Measurements from ENCODE around the gene PIH1D1. TPM values are rescaled to one million over a fixed set of nuclear protein-coding genes. Genes with fewer than 3 reads are reported as not detected.

PIH1D1 gene
- total and polyA plus RNA-seq, 4 donors: 41.4 to 59.4 (median 47.2) TPM

GRCh38 chr19:49438261-49438660, 13.4 kb downstream of the PIH1D1 start:
- Histone ChIP-seq H3K36me3 (ENCODE audit: control insufficient read depth in 4 of 4, insufficient read depth in 3 of 4, low read depth in 1 of 4, low read length in 3 of 4) (no peaks in the 10 kb centered on the region), H3K9me3 (ENCODE audit: control insufficient read depth in 4 of 4, low read length in 3 of 4) (no peaks in the 10 kb centered on the region), H3K4me3 (ENCODE audit: low read depth in 1 of 3, low read length in 3 of 3) (no peak overlapping the region), H3K9ac (ENCODE audit: low read depth in 1 of 2, low read length in 2 of 2) (no peak overlapping the region), H3K4me1 (ENCODE audit: control insufficient read depth in 4 of 4, insufficient read depth in 4 of 4, low read length in 3 of 4) (peaks cover 0 to 4% (median 2%) of the 10 kb centered on the region in 4 donors), H3K27me3 (ENCODE audit: control insufficient read depth in 4 of 4, insufficient read depth in 4 of 4, low read length in 3 of 4) (peaks cover 3 to 8% (median 4%) of the 10 kb centered on the region in 4 donors), H3K27ac (ENCODE audit: low read depth in 1 of 2, low read length in 2 of 2) (no peak overlapping the region)
- no peak for DNase-seq (ENCODE audit: low spot score)
- no peak for TF ChIP-seq HNF4A (conservative IDR thresholded peaks at IDR 0.05)
- no peak for TF ChIP-seq GABPA (IDR thresholded peaks at IDR 0.05 in 1 of 2, conservative IDR thresholded peaks at IDR 0.05 in 1 of 2)
- no peak for TF ChIP-seq MAX (IDR thresholded peaks at IDR 0.05)
- TF ChIP-seq REST (IDR thresholded peaks at IDR 0.05): no peak
- no peak for TF ChIP-seq FOXA2 (IDR thresholded peaks at IDR 0.05)
- TF ChIP-seq RXRA (IDR thresholded peaks at IDR 0.05): no peak
- no peak for TF ChIP-seq NR2F2 (IDR thresholded peaks at IDR 0.05)
- no peak for TF ChIP-seq FOXA1 (IDR thresholded peaks at IDR 0.05)
- TF ChIP-seq YY1 (IDR thresholded peaks at IDR 0.05): no peak
- no peak for TF ChIP-seq EGR1 (IDR thresholded peaks at IDR 0.05; ENCODE audit: low read depth in 2 of 2)
- TF ChIP-seq ZBTB33 (IDR thresholded peaks at IDR 0.05): no peak
- no peak for TF ChIP-seq HNF4G (IDR thresholded peaks at IDR 0.05)
- TF ChIP-seq CTCF (IDR thresholded peaks at IDR 0.05; ENCODE audit: low read depth, low read length, missing input control): no peak
- no peak for TF ChIP-seq JUND (IDR thresholded peaks at IDR 0.05)
- TF ChIP-seq RAD21 (IDR thresholded peaks at IDR 0.05): no peak
- no peak for TF ChIP-seq TAF1 (conservative IDR thresholded peaks at IDR 0.05)
- no peak for TF ChIP-seq ATF3 (IDR thresholded peaks at IDR 0.05)
- 13% methylated on average over 6 of the region's 6 CpGs for WGBS
